MM.1S (cell line): ENCODE results near the gene GRAMD1A.
"Not testable (repeated sequence)": the region's sequence is repeated elsewhere in the genome, so short reads cannot be mapped to it uniquely, and the experiment has no call there.

Experiments
- DNase-seq: peaks from one replicate; pipeline ENCODE4 v3.0.0-alpha.2; 2015
- H2AFZ ChIP-seq: fragments of 300-600 bp; sonication (generic); 2 replicates; pipeline ENCODE4 v1.6.0; 2016; ENCODE audit warnings: antibody characterized with exemption, low read length
- H3F3A ChIP-seq: fragments of 300-600 bp; sonication (generic); 2 replicates; pipeline ENCODE4 v1.6.1; 2016; ENCODE audit warnings: mild to moderate bottlenecking, antibody characterized with exemption, low read length, moderate library complexity, mixed read lengths; ENCODE audit not compliant: insufficient read depth
- H3K27ac ChIP-seq: fragments of 300-600 bp; sonication (generic); 2 replicates; pipeline ENCODE4 v1.5.1; 2016; ENCODE audit warnings: mild to moderate bottlenecking, low read length
- H3K27me3 ChIP-seq: fragments of 300-600 bp; sonication (generic); replicated peaks from 2 replicates; pipeline ENCODE4 v1.6.0; 2016; ENCODE audit warnings: low read length; ENCODE audit not compliant: insufficient read depth
- H3K36me3 ChIP-seq: fragments of 300-600 bp; sonication (generic); replicated peaks from 2 replicates; pipeline ENCODE4 v1.6.1; 2016; ENCODE audit warnings: mild to moderate bottlenecking, low read length, mixed read lengths; ENCODE audit not compliant: insufficient read depth
- H3K4me1 ChIP-seq: fragments of 300-600 bp; sonication (generic); 2 replicates; pipeline ENCODE4 v1.6.1; 2016; ENCODE audit warnings: low read length, mixed read lengths
- H3K4me2 ChIP-seq: fragments of 300-600 bp; sonication (generic); 2 replicates; pipeline ENCODE4 v1.6.0; 2016; ENCODE audit warnings: low read depth, low read length
- H3K4me3 ChIP-seq: fragments of 300-600 bp; sonication (generic); 2 replicates; pipeline ENCODE4 v1.5.1; 2016; ENCODE audit warnings: low read length, mixed read lengths
- H3K79me2 ChIP-seq: fragments of 300-600 bp; sonication (generic); 2 replicates; pipeline ENCODE4 v1.6.1; 2016; ENCODE audit warnings: mixed run types, low read length, mixed read lengths
- H3K9ac ChIP-seq: fragments of 300-600 bp; sonication (generic); 2 replicates; pipeline ENCODE4 v1.6.1; 2016; ENCODE audit warnings: low read length, mixed read lengths
- H3K9me2 ChIP-seq: fragments of 300-600 bp; sonication (generic); replicated peaks from 2 replicates; pipeline ENCODE4 v1.6.1; 2016; ENCODE audit warnings: mild to moderate bottlenecking, low read length, mixed read lengths; ENCODE audit not compliant: insufficient read depth
- H3K9me3 ChIP-seq: fragments of 300-600 bp; sonication (generic); replicated peaks from 2 replicates; pipeline ENCODE4 v1.6.1; 2016; ENCODE audit warnings: mild to moderate bottlenecking, low read length, mixed read lengths; ENCODE audit not compliant: insufficient read depth
- H4K20me1 ChIP-seq: fragments of 300-600 bp; sonication (generic); 2 replicates; pipeline ENCODE4 v1.6.1; 2016; ENCODE audit warnings: mild to moderate bottlenecking, low read length, moderate library complexity, mixed read lengths; ENCODE audit not compliant: insufficient read depth
- EZH2 ChIP-seq: fragments of 300-600 bp; sonication (generic); optimal IDR thresholded peaks from 2 replicates; pipeline ENCODE3; 2017; ENCODE audit warnings: low read depth, mild to moderate bottlenecking, antibody characterized with exemption, low read length, mixed read lengths
- EZH2phosphoT487 ChIP-seq: fragments of 300-600 bp; sonication (generic); IDR thresholded peaks from 2 replicates; pipeline ENCODE4 v1.6.1; 2018; ENCODE audit warnings: antibody characterized with exemption, low read length
- TF ChIP-seq, protein P1 (sequence below): fragments of 300-600 bp; sonication (generic); IDR thresholded peaks from 2 replicates; pipeline ENCODE4 v1.5.1; 2016; ENCODE audit warnings: antibody characterized with exemption, low read length, mixed read lengths

The GRAMD1A gene

DNA sequence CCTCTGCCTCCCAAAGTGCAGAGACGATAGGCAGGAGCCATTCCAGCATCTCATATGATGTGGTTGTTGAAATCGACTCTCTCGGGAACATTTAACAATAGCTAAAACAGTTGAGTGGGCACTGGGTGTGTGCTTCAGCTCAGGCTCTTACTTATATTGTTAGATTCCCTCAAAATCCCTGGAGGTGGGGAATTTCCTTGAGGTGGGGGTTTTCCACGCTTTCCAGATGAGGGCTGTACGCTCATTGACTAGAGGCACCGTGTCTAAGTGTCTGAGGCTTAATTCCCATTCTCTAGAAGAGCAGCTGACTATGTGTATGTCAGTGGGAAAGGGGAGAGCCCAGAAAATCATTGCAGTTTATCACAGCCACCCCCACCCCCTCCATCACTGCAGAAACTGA, 10.8 kb upstream of the GRAMD1A start:
- H2AFZ ChIP-seq, result no peak overlapping the region
- TF ChIP-seq EZH2phosphoT487, result no peak
- TF ChIP-seq EZH2, result no peak
- TF ChIP-seq, protein P1, sequence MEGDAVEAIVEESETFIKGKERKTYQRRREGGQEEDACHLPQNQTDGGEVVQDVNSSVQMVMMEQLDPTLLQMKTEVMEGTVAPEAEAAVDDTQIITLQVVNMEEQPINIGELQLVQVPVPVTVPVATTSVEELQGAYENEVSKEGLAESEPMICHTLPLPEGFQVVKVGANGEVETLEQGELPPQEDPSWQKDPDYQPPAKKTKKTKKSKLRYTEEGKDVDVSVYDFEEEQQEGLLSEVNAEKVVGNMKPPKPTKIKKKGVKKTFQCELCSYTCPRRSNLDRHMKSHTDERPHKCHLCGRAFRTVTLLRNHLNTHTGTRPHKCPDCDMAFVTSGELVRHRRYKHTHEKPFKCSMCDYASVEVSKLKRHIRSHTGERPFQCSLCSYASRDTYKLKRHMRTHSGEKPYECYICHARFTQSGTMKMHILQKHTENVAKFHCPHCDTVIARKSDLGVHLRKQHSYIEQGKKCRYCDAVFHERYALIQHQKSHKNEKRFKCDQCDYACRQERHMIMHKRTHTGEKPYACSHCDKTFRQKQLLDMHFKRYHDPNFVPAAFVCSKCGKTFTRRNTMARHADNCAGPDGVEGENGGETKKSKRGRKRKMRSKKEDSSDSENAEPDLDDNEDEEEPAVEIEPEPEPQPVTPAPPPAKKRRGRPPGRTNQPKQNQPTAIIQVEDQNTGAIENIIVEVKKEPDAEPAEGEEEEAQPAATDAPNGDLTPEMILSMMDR, result no peak
- no peaks in the 10 kb centered on the region for H3K9me2 ChIP-seq
- H3K27me3 ChIP-seq, result peaks cover 8% of the 10 kb centered on the region; the same call in 1 of the 2 replicates
- H3K4me3 ChIP-seq, result no peak overlapping the region
- H4K20me1 ChIP-seq, result no peaks in the 10 kb centered on the region
- no peaks in the 10 kb centered on the region for H3K9me3 ChIP-seq
- H3K27ac ChIP-seq, result no peak overlapping the region
- DNase-seq, result no peak
- no peaks in the 10 kb centered on the region for H3K36me3 ChIP-seq
- H3F3A ChIP-seq, result no peaks in the 10 kb centered on the region
- H3K79me2 ChIP-seq, result no peaks in the 10 kb centered on the region
- no peak overlapping the region for H3K9ac ChIP-seq
- no peaks in the 10 kb centered on the region for H3K4me1 ChIP-seq
- no peak overlapping the region for H3K4me2 ChIP-seq

- H3K4me3 ChIP-seq, result no peak overlapping the region
- H3K9me2 ChIP-seq, result no peaks in the 10 kb centered on the region
- no peaks in the 10 kb centered on the region for H3F3A ChIP-seq
- H3K4me1 ChIP-seq, result 0 out of 2 replicates have a peak, but pooled peaks cover 10% of the 10 kb centered on the region
- no peaks in the 10 kb centered on the region for H4K20me1 ChIP-seq
- H3K9me3 ChIP-seq, result no peaks in the 10 kb centered on the region
- no peak overlapping the region for H3K27ac ChIP-seq
- no peaks in the 10 kb centered on the region for H3K36me3 ChIP-seq
- H3K27me3 ChIP-seq, result peaks cover 8% of the 10 kb centered on the region; the same call in 1 of the 2 replicates
- no peak for TF ChIP-seq EZH2
- TF ChIP-seq EZH2phosphoT487, result no peak
- TF ChIP-seq, protein P1, result no peak
- no peaks in the 10 kb centered on the region for H3K79me2 ChIP-seq
- no peak overlapping the region for H3K9ac ChIP-seq
- H2AFZ ChIP-seq, result no peak overlapping the region
- no peak overlapping the region for H3K4me2 ChIP-seq
- no peak for DNase-seq
Observed at GRCh38 chr19:34990578-34991192, 9.4 kb upstream of the GRAMD1A start.

GRCh38 chr19:34991542-34992333, 8.4 kb upstream of the GRAMD1A start:
- Histone ChIP-seq H3K79me2 (no peaks in the 10 kb centered on the region), H2AFZ (no peak overlapping the region), H3K4me3 (no peak overlapping the region), H3K36me3 (no peaks in the 10 kb centered on the region), H4K20me1 (no peaks in the 10 kb centered on the region), H3K27ac (no peak overlapping the region), H3F3A (no peaks in the 10 kb centered on the region), H3K4me2 (no peak overlapping the region), H3K27me3 (peaks cover 8% of the 10 kb centered on the region; the same call in 1 of the 2 replicates), H3K9me3 (no peaks in the 10 kb centered on the region), H3K4me1 (0 out of 2 replicates have a peak, but pooled peaks cover 10% of the 10 kb centered on the region), H3K9me2 (no peaks in the 10 kb centered on the region), H3K9ac (no peak overlapping the region)
- no peak for DNase-seq
- TF ChIP-seq, protein P1, result no peak
- no peak for TF ChIP-seq EZH2phosphoT487
- TF ChIP-seq EZH2, result no peak

- H3K4me2 ChIP-seq, H3F3A ChIP-seq, H3K36me3 ChIP-seq, H3K27me3 ChIP-seq, H3K4me3 ChIP-seq, H3K9me3 ChIP-seq, H3K4me1 ChIP-seq, H3K9me2 ChIP-seq, DNase-seq, H3K9ac ChIP-seq, H2AFZ ChIP-seq, H3K79me2 ChIP-seq, H4K20me1 ChIP-seq, H3K27ac ChIP-seq: not testable (repeated sequence)
Observed at GRCh38 chr19:34992582-34992981, 7.5 kb upstream of the GRAMD1A start.
